Mucosa of descending colon (tissue), 3 donors: Measurements from ENCODE around the gene SYT2. TPM values are rescaled to one million over a fixed set of nuclear protein-coding genes. Genes with fewer than 3 reads are reported as not detected.

Source experiments
- ATAC-seq: fragments of 200-7000 bp; cut with Tn5 transposase; one replicate; pipeline ENCODE4 v1.9.1; 2020; ENCODE audit warnings: mild to moderate bottlenecking, moderate library complexity
- DNase-seq, 3 donors: peaks; one replicate each; pipeline ENCODE4 v3.0.0-alpha.2; 2020
- H3K36me3 ChIP-seq: fragments of 200-600 bp; one replicate; pipeline ENCODE4 v1.8.0; 2021; ENCODE audit warnings: low read depth, mild to moderate bottlenecking
- H3K4me1 ChIP-seq: fragments of 200-600 bp; one replicate; pipeline ENCODE4 v1.8.0; 2021; ENCODE audit warnings: low read depth, mild to moderate bottlenecking
- H3K4me3 ChIP-seq: fragments of 200-600 bp; one replicate; pipeline ENCODE4 v1.8.0; 2021; ENCODE audit warnings: mild to moderate bottlenecking
- H3K9me3 ChIP-seq: fragments of 200-600 bp; one replicate; pipeline ENCODE4 v1.8.0; 2021; ENCODE audit warnings: mild to moderate bottlenecking
- CTCF ChIP-seq: fragments of 200-600 bp; IDR thresholded peaks from one replicate; pipeline ENCODE4 v1.8.0; 2022; ENCODE audit warnings: antibody characterized with exemption, mild to moderate bottlenecking
- intact Hi-C, 2 donors: fragments of 100-400 bp; cut with DNase I in 1 of 2; cut with micrococcal nuclease in 1 of 2; formaldehyde crosslinking; loops; one replicate each; pipeline versions ENCODE4 v1.11.0 to v1.11.1; 2022; cut with DNase I, micrococcal nuclease
- total RNA-seq, 3 donors: library from RNA; stranded (reverse); fragmentation: NEBNext Ultra II Directional in 2 of 3; extraction: Animal tissue kit (Norgen Biotek cat#: 25700) in 2 of 3; gene quantifications; one replicate each; pipeline versions ENCODE4 v1.2.1 to v1.2.4, GENCODE V29; 2021 to 2023
- donor health status: DM: no; HTN: no; CAD: no; lungs with moderate emphysema.
- donor health status: DM: no; HTN: no; CAD: no.
- donor health status: DM: no; HTN: yes; CAD: no.

SYT2 gene
- total RNA-seq, 3 donors from 2014 or later, result 0.16 to 0.43 TPM; not detected in 1

DNA sequence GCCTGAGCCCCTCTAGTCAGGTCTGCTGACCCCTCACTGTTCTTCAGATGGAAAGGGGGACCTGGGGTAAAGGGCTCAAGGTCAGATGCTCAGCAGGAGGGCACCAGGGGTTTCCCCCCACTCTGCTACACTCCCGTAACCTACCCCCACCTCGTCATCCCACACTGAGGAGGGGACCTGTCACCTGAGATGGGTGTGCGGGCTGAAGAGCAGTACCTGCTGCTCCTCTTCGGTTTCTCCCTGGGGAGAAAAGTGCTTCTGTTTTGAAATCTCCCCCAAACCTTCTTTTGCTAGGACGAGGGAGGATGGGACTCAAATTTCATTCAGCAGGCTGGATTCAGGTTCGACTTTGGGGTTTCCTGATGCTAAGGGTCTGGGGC lies 65.2 kb downstream of the SYT2 start:
- DNase-seq (no peak), ATAC-seq (no peak)
- Histone ChIP-seq H3K4me3 (no peak overlapping the region), H3K4me1 (peaks cover 20% of the 10 kb centered on the region), H3K36me3 (no peaks in the 10 kb centered on the region), H3K9me3 (no peaks in the 10 kb centered on the region)
- intact Hi-C loops, result no loop called here
- no peak for TF ChIP-seq CTCF

DNA sequence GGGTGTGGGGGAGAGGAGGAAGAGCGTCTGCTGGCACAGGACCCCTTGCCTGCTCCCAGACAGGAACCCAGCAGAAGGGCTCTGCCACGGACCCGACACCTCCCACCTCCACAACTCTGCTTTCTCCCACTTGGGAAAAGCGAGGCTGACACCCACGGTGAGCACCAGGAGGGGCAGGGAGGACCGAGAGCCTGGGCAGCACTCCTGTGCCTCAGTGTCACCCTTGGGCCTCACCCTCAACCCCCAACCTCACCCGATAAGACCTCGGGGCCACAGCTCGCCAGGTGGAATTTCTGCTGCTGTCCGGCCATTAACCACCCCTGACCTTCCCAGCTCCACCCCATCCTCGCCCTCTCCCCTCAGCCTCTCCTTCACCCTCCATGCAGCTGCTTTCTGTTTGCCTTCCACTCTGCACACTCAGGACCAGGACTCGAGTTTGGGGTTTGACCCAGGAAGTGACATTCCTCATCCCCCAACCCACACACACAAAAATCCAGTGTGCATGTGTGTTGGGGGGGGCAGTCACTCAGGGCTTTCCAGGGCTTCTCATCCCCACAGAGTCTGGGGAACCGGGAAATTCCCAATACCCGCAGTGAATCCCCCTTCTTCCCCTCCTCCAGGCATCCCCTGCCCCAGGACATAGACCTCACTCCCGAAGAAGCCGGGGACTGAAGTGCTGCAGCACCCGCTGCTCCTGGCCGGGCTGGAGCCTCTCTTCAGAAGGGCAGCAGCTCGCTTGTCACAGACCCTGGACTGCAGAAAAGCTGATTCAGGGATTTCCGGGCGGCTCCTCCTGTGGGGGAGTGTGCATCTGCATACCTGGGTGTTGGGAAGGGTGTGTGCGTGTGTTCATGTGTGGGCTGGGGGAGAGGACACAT lies 65.8 kb downstream of the SYT2 start:
- no peak for DNase-seq
- H3K9me3 ChIP-seq, result no peaks in the 10 kb centered on the region
- intact Hi-C loops, result no loop called here
- no peak overlapping the region for H3K4me3 ChIP-seq
- no peak for ATAC-seq
- no peak for TF ChIP-seq CTCF
- peaks cover 20% of the 10 kb centered on the region for H3K4me1 ChIP-seq
- no peaks in the 10 kb centered on the region for H3K36me3 ChIP-seq

GRCh38 chr1:202643397-202644218 lies 66.6 kb downstream of the SYT2 start:
- intact Hi-C loops, result no loop called here
- DNase-seq (peak in 1 of 3 donors; percentile 42), ATAC-seq (peak; percentile 33)

GRCh38 chr1:202642619-202643291 lies 67.5 kb downstream of the SYT2 start:
- Histone ChIP-seq H3K4me1 (peaks cover 34% of the 10 kb centered on the region), H3K36me3 (no peaks in the 10 kb centered on the region), H3K9me3 (no peaks in the 10 kb centered on the region), H3K4me3 (no peak overlapping the region)
- TF ChIP-seq CTCF, result no peak
- intact Hi-C loops, result no loop called here
- peak; percentile 26 for ATAC-seq
- peak in 1 of 3 donors; percentile 46 for DNase-seq

More at GRCh38 chr1:202643397-202644218, 66.6 kb downstream of the SYT2 start:
- Histone ChIP-seq H3K36me3 (no peaks in the 10 kb centered on the region), H3K4me1 (peaks cover 27% of the 10 kb centered on the region), H3K9me3 (no peaks in the 10 kb centered on the region), H3K4me3 (no peak overlapping the region)
- TF ChIP-seq CTCF, result no peak

- H3K9me3 ChIP-seq, result no peaks in the 10 kb centered on the region
- H3K4me1 ChIP-seq, result peaks cover 37% of the 10 kb centered on the region
- DNase-seq (peak in 1 of 3 donors; percentile 27), ATAC-seq (no peak)
- no peaks in the 10 kb centered on the region for H3K36me3 ChIP-seq
- intact Hi-C loops, result no loop called here
- no peak for TF ChIP-seq CTCF
- no peak overlapping the region for H3K4me3 ChIP-seq
Observed at GRCh38 chr1:202642212-202642611, 68.0 kb downstream of the SYT2 start.
